Endodermal cell (in vitro differentiated cells): ENCODE measurements around the gene ANKIB1. TPM values are rescaled to one million over a fixed set of nuclear protein-coding genes. Genes with fewer than 3 reads are reported as not detected.

Experiments used
- DNase-seq: peaks from one replicate; pipeline ENCODE4 v3.0.0-alpha.2; 2017
- H3K27ac ChIP-seq: 2 replicates; pipeline ENCODE4 v1.5.1; 2013; ENCODE audit warnings: mild to moderate bottlenecking, low read depth, low read length, moderate library complexity
- H3K27me3 ChIP-seq: 2 replicates; pipeline ENCODE4 v1.6.1; 2013; ENCODE audit warnings: mild to moderate bottlenecking, low read length, moderate library complexity; ENCODE audit not compliant: insufficient read depth, control insufficient read depth, poor library complexity, severe bottlenecking
- H3K36me3 ChIP-seq: 2 replicates; pipeline ENCODE4 v1.7.0; 2013; ENCODE audit warnings: mild to moderate bottlenecking, low read length, moderate library complexity; ENCODE audit not compliant: control insufficient read depth, insufficient read depth
- H3K4me1 ChIP-seq: one replicate; pipeline ENCODE4 v1.7.0; 2013; ENCODE audit warnings: low read length; ENCODE audit not compliant: control insufficient read depth, insufficient read depth
- H3K4me3 ChIP-seq: 2 replicates; pipeline ENCODE4 v1.5.1; 2013; ENCODE audit warnings: mild to moderate bottlenecking, low read length, moderate library complexity
- H3K9ac ChIP-seq: 2 replicates; pipeline ENCODE4 v1.6.1; 2013; ENCODE audit warnings: mild to moderate bottlenecking, low read length, moderate library complexity; ENCODE audit not compliant: poor library complexity, severe bottlenecking; ENCODE audit errors: extremely low read depth
- H3K9me3 ChIP-seq: 2 replicates; pipeline ENCODE4 v1.6.1; 2013; ENCODE audit warnings: mild to moderate bottlenecking, low read length, moderate library complexity; ENCODE audit not compliant: control insufficient read depth
- H3K27ac Mint-ChIP-seq: 2 replicates; pipeline ENCODE4 v1.8.0; 2020; ENCODE audit warnings: mixed read lengths
- H3K27me3 Mint-ChIP-seq: 2 replicates; pipeline ENCODE4 v1.8.0; 2021; ENCODE audit warnings: mild to moderate bottlenecking, mixed read lengths; ENCODE audit not compliant: insufficient read depth
- H3K36me3 Mint-ChIP-seq: 2 replicates; pipeline ENCODE4 v1.8.0; 2020; ENCODE audit warnings: low read depth, mixed read lengths
- H3K4me1 Mint-ChIP-seq: 2 replicates; pipeline ENCODE4 v1.8.0; 2020; ENCODE audit warnings: mixed read lengths
- H3K4me3 Mint-ChIP-seq: 2 replicates; pipeline ENCODE4 v1.8.0; 2020; ENCODE audit warnings: mild to moderate bottlenecking, moderate library complexity, mixed read lengths
- H3K9me3 Mint-ChIP-seq: 2 replicates; pipeline ENCODE4 v1.8.0; 2020; ENCODE audit warnings: mild to moderate bottlenecking, mixed read lengths
- WGBS, 2 experiments: methylation state at CpG; one replicate each; pipeline versions ENCODE4 v1.1.5 to v1.1.7; 2013; ENCODE audit warnings: missing lambda C conversion rate in 2 of 2, mixed read lengths in 1 of 2; ENCODE audit not compliant: insufficient coverage in 1 of 2, insufficient read length in 1 of 2; 5-methylcytosine and 5-hydroxymethylcytosine counted together
- total RNA-seq, 2 donors: library from RNA; stranded (reverse); fragmentation: NEBNext Ultra II Directional in 1 of 2; extraction: Animal tissue kit (Norgen Biotek cat#: 25700) in 1 of 2; gene quantifications; 2 replicates in 1 of 2; 3 replicates in 1 of 2; pipeline ENCODE4 v1.2.1, GENCODE V29; 2021
- TF ChIP-seq, protein P1 (sequence below): fragments of 200-600 bp; sonication (generic); conservative IDR thresholded peaks from 2 replicates; pipeline ENCODE4 v1.5.0; 2021; ENCODE audit warnings: antibody characterized with exemption, mild to moderate bottlenecking

Gene ANKIB1
- total RNA-seq, 2 donors from 2014 or later = 51.4 to 60.7 TPM

DNA sequence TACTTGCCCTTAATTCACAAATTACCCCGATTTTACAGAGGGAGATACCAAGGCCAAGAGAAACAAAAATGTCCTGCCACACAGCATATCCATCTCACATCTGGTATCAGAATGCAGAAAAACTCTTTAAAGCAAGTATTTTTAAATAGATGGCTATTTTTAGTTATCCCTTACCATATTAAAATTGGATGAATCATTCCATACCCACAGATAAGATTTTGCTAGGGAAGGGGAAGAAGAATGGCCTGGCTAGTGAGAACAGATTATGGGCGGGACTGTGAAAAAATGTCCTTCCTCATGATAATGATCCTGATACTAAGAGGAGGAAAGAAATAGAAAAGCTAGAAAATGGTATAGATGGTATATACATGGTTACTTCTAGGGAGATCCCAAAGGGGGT, 121.0 kb downstream of the ANKIB1 start:
- Mint-ChIP-seq H3K4me1 (peaks cover 4% of the 10 kb centered on the region), H3K27ac (no peak overlapping the region), H3K4me3 (no peak overlapping the region), H3K36me3 (peaks cover 34% of the 10 kb centered on the region), H3K9me3 (no peaks in the 10 kb centered on the region), H3K27me3 (no peaks in the 10 kb centered on the region)
- no peaks in the 10 kb centered on the region for H3K27me3 ChIP-seq
- WGBS, 2 experiments = 83 to 86% methylated on average over 1 to 2 of the region's 2 CpGs
- no peak for DNase-seq
- no peak overlapping the region for H3K27ac ChIP-seq
- TF ChIP-seq, protein P1, sequence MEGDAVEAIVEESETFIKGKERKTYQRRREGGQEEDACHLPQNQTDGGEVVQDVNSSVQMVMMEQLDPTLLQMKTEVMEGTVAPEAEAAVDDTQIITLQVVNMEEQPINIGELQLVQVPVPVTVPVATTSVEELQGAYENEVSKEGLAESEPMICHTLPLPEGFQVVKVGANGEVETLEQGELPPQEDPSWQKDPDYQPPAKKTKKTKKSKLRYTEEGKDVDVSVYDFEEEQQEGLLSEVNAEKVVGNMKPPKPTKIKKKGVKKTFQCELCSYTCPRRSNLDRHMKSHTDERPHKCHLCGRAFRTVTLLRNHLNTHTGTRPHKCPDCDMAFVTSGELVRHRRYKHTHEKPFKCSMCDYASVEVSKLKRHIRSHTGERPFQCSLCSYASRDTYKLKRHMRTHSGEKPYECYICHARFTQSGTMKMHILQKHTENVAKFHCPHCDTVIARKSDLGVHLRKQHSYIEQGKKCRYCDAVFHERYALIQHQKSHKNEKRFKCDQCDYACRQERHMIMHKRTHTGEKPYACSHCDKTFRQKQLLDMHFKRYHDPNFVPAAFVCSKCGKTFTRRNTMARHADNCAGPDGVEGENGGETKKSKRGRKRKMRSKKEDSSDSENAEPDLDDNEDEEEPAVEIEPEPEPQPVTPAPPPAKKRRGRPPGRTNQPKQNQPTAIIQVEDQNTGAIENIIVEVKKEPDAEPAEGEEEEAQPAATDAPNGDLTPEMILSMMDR = no peak
- no peaks in the 10 kb centered on the region for H3K9me3 ChIP-seq
- no peak overlapping the region for H3K4me3 ChIP-seq
- no peak overlapping the region for H3K9ac ChIP-seq
- no peaks in the 10 kb centered on the region for H3K4me1 ChIP-seq
- peaks cover 28% of the 10 kb centered on the region for H3K36me3 ChIP-seq

DNA sequence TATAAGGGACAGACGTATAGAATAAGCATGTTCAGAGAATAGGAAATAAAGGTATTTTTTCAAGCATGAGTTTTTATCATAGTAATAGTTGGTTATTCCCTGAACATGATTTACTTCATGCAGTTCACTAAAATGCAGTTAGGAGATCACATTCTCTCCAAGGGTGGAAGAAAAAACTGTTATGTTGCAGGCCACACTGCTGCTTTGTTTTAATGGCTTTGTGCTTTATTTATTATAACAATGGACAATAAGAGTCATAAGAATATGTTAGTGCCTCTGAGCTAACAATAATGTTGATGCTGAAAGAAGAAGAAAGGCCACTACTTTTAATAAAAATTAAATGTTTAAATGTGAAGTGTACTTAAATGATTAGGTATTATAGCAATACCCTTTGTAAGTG, 123.0 kb downstream of the ANKIB1 start:
- Histone ChIP-seq H3K9me3 (no peaks in the 10 kb centered on the region), H3K27me3 (no peaks in the 10 kb centered on the region), H3K9ac (no peak overlapping the region), H3K27ac (no peak overlapping the region), H3K4me1 (no peaks in the 10 kb centered on the region), H3K36me3 (peaks cover 42% of the 10 kb centered on the region), H3K4me3 (no peak overlapping the region)
- Mint-ChIP-seq H3K36me3 (peaks cover 26% of the 10 kb centered on the region), H3K27me3 (no peaks in the 10 kb centered on the region), H3K4me3 (no peak overlapping the region), H3K4me1 (peaks cover 4% of the 10 kb centered on the region), H3K9me3 (no peaks in the 10 kb centered on the region), H3K27ac (no peak overlapping the region)
- DNase-seq = no peak
- TF ChIP-seq, protein P1 = no peak
- WGBS, 2 experiments = 100% methylated on average over 1 of the region's 1 CpG

DNA sequence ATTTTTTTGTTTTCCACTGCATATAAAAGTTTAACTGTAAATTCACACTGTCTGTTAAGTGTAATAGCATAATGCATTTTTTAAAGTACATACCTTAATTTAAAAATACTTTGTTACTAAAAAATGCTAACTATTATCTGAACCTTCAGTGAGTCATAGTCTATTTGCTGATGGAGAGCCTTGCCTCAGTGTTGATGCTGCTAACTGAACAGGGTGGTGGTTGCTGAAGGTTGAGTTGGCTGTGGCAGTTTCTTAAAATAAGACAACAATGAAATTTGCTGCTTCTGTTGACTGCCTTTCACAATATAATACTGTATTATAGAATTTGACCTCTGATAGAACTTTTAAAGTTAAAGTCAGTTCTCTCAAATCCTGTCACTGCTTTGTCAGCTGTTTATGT, 129.2 kb downstream of the ANKIB1 start:
- Mint-ChIP-seq H3K27me3 (no peaks in the 10 kb centered on the region), H3K9me3 (peaks cover 17% of the 10 kb centered on the region), H3K36me3 (peaks cover 37% of the 10 kb centered on the region), H3K27ac (no peak overlapping the region), H3K4me1 (no peaks in the 10 kb centered on the region), H3K4me3 (no peak overlapping the region)
- no peak overlapping the region for H3K27ac ChIP-seq
- no peak overlapping the region for H3K4me3 ChIP-seq
- no peak overlapping the region for H3K9ac ChIP-seq
- H3K4me1 ChIP-seq = no peaks in the 10 kb centered on the region
- peaks cover 66% of the 10 kb centered on the region for H3K36me3 ChIP-seq
- DNase-seq = no peak
- no peaks in the 10 kb centered on the region for H3K27me3 ChIP-seq
- peaks cover 27% of the 10 kb centered on the region for H3K9me3 ChIP-seq
- TF ChIP-seq, protein P1 = no peak
